ENCODE data around the gene WFDC5.
A peak's percentile ranks its signal among the peaks of the same experiment; 100 is the strongest.
"Not testable (repeated sequence)": the region's sequence is repeated elsewhere in the genome, so short reads cannot be mapped to it uniquely, and the experiment has no call there.

The WFDC5 gene

GRCh38 chr20:45067087-45067486 is 47.9 kb downstream of the WFDC5 start:
- H3K4me3 ChIP-seq (ENCODE audit: low read length) = no peak overlapping the region
- H3F3A ChIP-seq (ENCODE audit: control insufficient read depth, insufficient read depth) = no peaks in the 10 kb centered on the region
- no peaks in the 10 kb centered on the region for H4K20me1 ChIP-seq (ENCODE audit: control insufficient read depth, insufficient read depth, low read depth, low read length)
- no peaks in the 10 kb centered on the region for H3K9me3 ChIP-seq (ENCODE audit: control insufficient read depth, insufficient read depth, low read length)
- peaks cover 66% of the 10 kb centered on the region for H3K36me3 ChIP-seq (ENCODE audit: control insufficient read depth, low read length)
- H3K79me2 ChIP-seq (ENCODE audit: control insufficient read depth, low read length) = peaks cover 84% of the 10 kb centered on the region
- TF ChIP-seq EZH2phosphoT487 (IDR thresholded peaks at IDR 0.05; ENCODE audit: borderline replicate concordance, low read length) (no peak), CTCF (IDR thresholded peaks at IDR 0.05; ENCODE audit: low read depth, low read length, poor library complexity, severe bottlenecking) (no peak)
- no peaks in the 10 kb centered on the region for H3K9me2 ChIP-seq (replicated peaks; ENCODE audit: control insufficient read depth, low read length)
- H3K4me2 ChIP-seq (ENCODE audit: low read length) = no peak overlapping the region
- H3K27ac ChIP-seq (ENCODE audit: low read depth, low read length) = no peak overlapping the region
- H3K4me1 ChIP-seq (ENCODE audit: control insufficient read depth, low read length) = peaks cover 37% of the 10 kb centered on the region
- no peaks in the 10 kb centered on the region for H3K27me3 ChIP-seq (ENCODE audit: control insufficient read depth, low read length)

- Histone ChIP-seq H3K9me3 (ENCODE audit: control insufficient read depth, insufficient read depth, low read length) (no peaks in the 10 kb centered on the region), H3K27ac (ENCODE audit: low read depth, low read length) (no peak overlapping the region), H3K4me3 (ENCODE audit: low read length) (no peak overlapping the region), H4K20me1 (ENCODE audit: control insufficient read depth, insufficient read depth, low read depth, low read length) (no peaks in the 10 kb centered on the region), H3K79me2 (ENCODE audit: control insufficient read depth, low read length) (peaks cover 82% of the 10 kb centered on the region), H3K4me2 (ENCODE audit: low read length) (no peak overlapping the region), H3K27me3 (ENCODE audit: control insufficient read depth, low read length) (no peaks in the 10 kb centered on the region), H3K4me1 (ENCODE audit: control insufficient read depth, low read length) (peaks cover 44% of the 10 kb centered on the region), H3K36me3 (ENCODE audit: control insufficient read depth, low read length) (peaks cover 68% of the 10 kb centered on the region), H3F3A (ENCODE audit: control insufficient read depth, insufficient read depth) (no peaks in the 10 kb centered on the region), H3K9me2 (replicated peaks; ENCODE audit: control insufficient read depth, low read length) (no peaks in the 10 kb centered on the region)
- no peak for TF ChIP-seq EZH2phosphoT487 (IDR thresholded peaks at IDR 0.05; ENCODE audit: borderline replicate concordance, low read length)
- no peak for TF ChIP-seq CTCF (IDR thresholded peaks at IDR 0.05; ENCODE audit: low read depth, low read length, poor library complexity, severe bottlenecking)
Observed at GRCh38 chr20:45066372-45066771, 48.6 kb downstream of the WFDC5 start.

DNA sequence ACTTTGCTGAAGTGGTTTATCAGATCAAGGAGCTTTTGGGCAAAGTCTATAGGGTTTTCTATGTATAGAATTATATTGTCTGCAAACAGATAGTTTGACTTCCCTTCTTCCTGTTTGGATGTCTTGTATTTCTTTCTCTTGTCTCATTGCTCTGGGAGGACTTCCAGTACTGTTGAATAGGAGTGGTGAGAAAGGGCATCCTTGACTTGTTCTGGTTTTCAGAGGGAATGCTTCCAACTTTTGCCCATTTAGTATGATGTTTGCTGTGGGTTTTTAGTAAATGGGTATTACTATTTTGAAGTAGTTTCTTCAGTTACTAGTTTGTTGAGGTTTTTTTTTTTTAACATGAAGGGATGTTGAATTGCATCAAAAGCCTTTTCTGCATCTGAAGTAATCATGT is 50.2 kb downstream of the WFDC5 start:
- Histone ChIP-seq H3F3A (ENCODE audit: control insufficient read depth, insufficient read depth) (peaks cover 10% of the 10 kb centered on the region), H3K9me2 (replicated peaks; ENCODE audit: control insufficient read depth, low read length) (no peaks in the 10 kb centered on the region), H3K79me2 (ENCODE audit: control insufficient read depth, low read length) (peaks cover 82% of the 10 kb centered on the region), H3K4me2 (ENCODE audit: low read length) (peak overlapping the region; percentile 48), H3K27ac (ENCODE audit: low read depth, low read length) (peak overlapping the region; percentile 85), H4K20me1 (ENCODE audit: control insufficient read depth, insufficient read depth, low read depth, low read length) (no peaks in the 10 kb centered on the region), H3K36me3 (ENCODE audit: control insufficient read depth, low read length) (peaks cover 76% of the 10 kb centered on the region), H3K4me1 (ENCODE audit: control insufficient read depth, low read length) (peaks cover 57% of the 10 kb centered on the region), H3K27me3 (ENCODE audit: control insufficient read depth, low read length) (no peaks in the 10 kb centered on the region), H3K9me3 (ENCODE audit: control insufficient read depth, insufficient read depth, low read length) (no peaks in the 10 kb centered on the region), H3K4me3 (ENCODE audit: low read length) (peak overlapping the region; percentile 26)
- no peak for TF ChIP-seq CTCF (IDR thresholded peaks at IDR 0.05; ENCODE audit: low read depth, low read length, poor library complexity, severe bottlenecking)
- no peak for TF ChIP-seq EZH2phosphoT487 (IDR thresholded peaks at IDR 0.05; ENCODE audit: borderline replicate concordance, low read length)

DNA sequence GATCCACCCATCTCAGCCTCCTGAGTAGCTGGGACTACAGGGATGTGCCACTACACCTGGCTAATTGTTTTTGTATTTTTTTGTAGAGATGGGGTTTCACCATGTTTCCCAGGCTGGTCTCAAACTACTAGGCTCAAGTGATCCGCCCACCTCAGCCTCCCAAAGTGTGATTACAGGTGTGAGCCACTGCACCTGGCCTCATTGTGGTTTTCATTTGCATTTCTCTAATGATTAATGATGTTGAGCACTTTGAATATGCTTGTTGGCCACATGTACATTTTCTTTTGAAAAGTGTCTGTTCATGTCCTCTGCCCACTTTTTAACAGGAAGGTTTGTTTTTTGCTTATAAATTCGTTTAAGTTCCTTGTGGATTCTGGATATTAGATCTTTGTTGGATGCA is 51.9 kb downstream of the WFDC5 start:
- Histone ChIP-seq H3F3A (ENCODE audit: control insufficient read depth, insufficient read depth) (peaks cover 14% of the 10 kb centered on the region), H3K4me3 (ENCODE audit: low read length) (peak overlapping the region; percentile 47), H3K79me2 (ENCODE audit: control insufficient read depth, low read length) (peaks cover 73% of the 10 kb centered on the region), H3K4me1 (ENCODE audit: control insufficient read depth, low read length) (peaks cover 70% of the 10 kb centered on the region), H3K4me2 (ENCODE audit: low read length) (peak overlapping the region; percentile 67), H3K36me3 (ENCODE audit: control insufficient read depth, low read length) (peaks cover 74% of the 10 kb centered on the region), H3K27ac (ENCODE audit: low read depth, low read length) (peak overlapping the region; percentile 85)
- not testable (repeated sequence) for H4K20me1 ChIP-seq (ENCODE audit: control insufficient read depth, insufficient read depth, low read depth, low read length); H3K9me2 ChIP-seq (replicated peaks; ENCODE audit: control insufficient read depth, low read length); H3K27me3 ChIP-seq (ENCODE audit: control insufficient read depth, low read length); H3K9me3 ChIP-seq (ENCODE audit: control insufficient read depth, insufficient read depth, low read length)

Data from DOHH2 (cell line).